KG1 (cell line): ENCODE results near the gene ALDH5A1.

Experiments used
- DNase-seq: peaks from one replicate; lab custom pipeline; 2025; lab: John Stamatoyannopoulos, UW

Gene ALDH5A1

GRCh38 chr6:24524805-24525204 lies 30.0 kb downstream of the ALDH5A1 start:
- DNase-seq: no peak

DNA sequence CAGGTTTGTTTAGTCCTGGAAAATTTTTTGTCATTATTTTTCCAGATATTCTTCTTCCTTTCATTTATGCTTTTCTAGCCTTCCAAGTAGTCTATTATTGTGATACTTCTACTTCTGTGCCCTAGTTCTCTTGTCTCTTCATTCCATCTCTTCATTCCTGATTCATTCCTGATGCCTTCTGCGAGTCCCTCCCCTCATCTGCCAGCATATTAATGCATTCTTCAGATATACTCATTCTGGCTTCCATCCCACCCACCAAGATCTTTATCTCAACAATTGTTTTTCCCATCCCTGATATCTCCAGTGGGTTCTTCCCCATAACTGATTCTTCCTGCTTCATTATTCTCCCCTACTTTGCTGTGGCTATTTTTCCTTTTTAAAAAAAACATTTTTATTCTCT lies 35.2 kb downstream of the ALDH5A1 start:
- DNase-seq: no peak

GRCh38 chr6:24534329-24534728 lies 39.6 kb downstream of the ALDH5A1 start:
- no peak for DNase-seq

GRCh38 chr6:24535210-24535609 lies 40.4 kb downstream of the ALDH5A1 start:
- DNase-seq: no peak

- DNase-seq: no peak
These were observed 41.7 kb downstream of the ALDH5A1 start for GRCh38 chr6:24536466-24536865.

GRCh38 chr6:24537082-24537699 lies 42.4 kb downstream of the ALDH5A1 start:
- DNase-seq: no peak

GRCh38 chr6:24537771-24538385 lies 43.1 kb downstream of the ALDH5A1 start:
- no peak for DNase-seq

DNA sequence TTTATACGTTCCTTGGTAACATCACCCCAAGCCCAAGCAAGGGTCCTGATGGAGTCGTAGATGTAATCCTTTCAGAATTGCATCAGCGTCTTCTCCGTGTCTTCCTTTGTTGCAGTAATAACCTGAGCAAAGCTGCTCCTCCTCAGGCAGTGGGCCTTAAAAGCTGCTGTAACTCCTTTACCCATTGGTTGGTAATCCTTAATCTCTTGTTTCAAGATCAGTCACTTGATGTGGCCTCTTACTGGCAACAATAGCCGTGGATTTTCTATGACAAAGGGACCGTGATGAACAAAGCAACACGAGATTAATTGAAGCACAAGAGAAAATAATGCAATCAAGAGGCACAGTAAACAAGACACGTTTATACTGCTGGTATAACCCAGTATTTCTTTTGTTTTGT lies 44.6 kb downstream of the ALDH5A1 start:
- no peak for DNase-seq

- no peak for DNase-seq
These were observed 45.4 kb downstream of the ALDH5A1 start for GRCh38 chr6:24540197-24540596.

DNA sequence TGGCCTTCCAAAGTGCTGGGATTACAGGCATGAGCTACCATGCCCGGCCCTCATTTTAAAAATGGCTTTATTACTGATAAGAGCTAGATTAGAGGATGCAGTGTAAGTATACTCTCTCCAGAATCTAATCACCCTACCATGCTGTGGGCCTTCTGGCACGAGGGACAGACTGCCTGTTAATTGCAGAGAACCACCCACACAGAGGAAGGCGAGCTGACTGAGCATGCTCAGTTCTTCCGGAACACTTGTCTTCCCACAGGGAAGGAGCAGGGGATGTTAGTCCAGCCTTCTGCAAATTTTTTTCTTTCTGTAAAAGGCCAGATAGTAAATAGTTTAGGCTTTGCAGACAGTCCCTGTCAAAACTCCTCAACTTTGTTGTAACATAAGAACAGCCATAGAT lies 48.9 kb downstream of the ALDH5A1 start:
- no peak for DNase-seq

DNA sequence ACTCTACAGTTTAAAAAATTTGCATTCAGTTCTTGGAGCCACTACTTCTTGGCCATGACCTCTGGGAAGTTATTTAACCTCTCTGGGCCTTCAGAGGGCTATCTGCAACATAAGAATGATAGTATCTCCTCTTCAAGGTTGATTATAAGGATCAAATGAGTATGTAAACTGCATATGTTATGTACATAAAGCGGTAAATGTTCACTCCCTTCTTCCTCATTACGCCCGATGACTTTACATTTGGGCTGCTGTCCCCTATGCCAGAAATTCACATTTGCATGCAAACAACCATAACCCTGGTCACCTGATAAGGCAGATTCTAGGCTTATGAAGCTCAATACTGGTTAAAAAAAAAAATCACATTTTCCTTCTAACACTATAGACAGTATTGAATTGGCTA lies 50.4 kb downstream of the ALDH5A1 start:
- DNase-seq: no peak

GRCh38 chr6:24545691-24546090 lies 50.9 kb downstream of the ALDH5A1 start:
- no peak for DNase-seq

DNA sequence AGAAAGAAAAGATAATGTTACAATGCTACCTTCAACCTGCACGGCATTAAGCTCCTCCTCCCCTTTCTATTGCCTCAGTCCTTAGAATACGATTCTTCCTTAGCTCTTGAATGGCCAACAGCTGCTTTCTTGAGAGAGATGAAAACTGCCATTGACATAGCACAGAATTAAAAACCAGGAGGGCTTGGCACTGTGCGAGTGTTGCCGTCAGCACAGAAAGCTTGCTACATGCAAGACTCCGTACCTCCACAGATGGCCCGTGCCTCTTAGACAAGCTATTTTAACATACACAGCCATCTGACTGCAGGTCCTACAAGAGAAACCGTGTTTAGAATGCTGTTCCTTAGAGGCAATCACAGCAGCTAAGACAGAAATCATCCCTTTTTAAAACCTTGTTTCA lies 51.7 kb downstream of the ALDH5A1 start:
- DNase-seq: no peak

DNA sequence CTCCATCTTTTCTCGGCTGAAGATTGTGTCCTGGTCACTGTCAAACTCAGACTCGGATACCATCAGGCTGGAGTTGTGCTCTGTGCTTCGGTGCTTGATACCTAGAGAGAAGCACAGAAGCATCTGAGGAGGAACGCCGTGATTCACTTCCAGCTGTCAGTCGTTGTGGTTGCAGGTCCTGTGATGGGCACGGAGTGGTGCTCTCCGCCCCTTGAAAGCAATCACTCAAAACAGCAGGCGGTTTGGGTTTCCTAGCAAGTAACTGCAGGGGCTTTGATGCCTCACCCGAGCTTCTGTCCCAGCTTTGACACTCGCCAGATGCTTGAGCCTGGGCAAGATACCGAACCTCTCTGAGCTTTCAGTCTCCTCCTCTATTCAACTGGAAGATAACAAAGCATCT lies 52.5 kb downstream of the ALDH5A1 start:
- no peak for DNase-seq

DNA sequence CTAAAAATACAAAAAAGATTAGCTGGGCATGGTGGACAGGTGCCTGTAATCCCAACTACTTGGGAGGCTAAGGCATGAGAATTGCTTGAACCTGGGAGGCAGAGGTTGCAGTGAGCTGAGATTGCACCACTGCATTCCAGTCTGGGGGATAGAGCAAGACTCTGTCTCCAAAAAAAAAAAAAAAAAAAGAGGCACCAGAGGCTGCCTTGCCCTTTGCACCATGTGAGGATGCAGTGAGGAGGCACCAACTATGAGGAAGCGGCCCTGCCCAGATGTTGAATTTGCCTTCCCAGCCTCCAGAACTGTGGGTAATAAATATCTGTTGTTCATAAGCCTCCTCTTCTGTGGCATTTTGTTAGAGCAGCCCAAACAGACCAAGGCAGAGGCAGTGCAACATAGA lies 54.4 kb downstream of the ALDH5A1 start:
- no peak for DNase-seq

DNA sequence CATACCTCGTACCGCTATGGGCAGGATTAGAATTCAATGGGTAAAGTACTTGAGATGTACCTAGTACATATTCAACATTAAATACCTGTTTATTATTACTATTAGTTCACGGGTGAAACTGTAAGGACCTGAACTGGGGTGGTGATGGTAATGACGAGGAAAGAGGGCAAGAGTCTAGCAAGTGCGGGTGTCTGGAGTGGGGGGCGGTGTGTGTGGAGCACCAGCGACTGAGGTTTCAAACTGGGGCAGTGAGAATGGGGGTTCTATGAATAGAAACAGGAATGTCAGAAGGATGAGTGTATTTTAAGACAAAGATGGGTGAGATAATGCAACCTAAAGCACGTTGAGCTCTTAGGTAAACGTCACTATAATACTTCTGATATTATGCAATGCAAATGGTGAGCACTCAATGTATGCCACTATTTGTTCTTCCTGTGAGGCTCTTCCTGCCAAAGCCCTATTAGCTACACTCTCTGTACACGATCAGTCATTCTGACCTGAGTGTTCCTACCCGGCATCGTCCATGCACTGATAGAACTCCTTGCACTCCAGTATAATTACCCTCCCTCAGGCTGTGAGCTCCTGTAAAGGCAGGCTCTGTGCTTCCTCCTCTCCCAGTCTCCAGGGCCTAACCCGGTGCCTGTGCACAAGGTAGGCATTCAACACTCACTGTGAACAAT lies 55.0 kb downstream of the ALDH5A1 start:
- DNase-seq: no peak

DNA sequence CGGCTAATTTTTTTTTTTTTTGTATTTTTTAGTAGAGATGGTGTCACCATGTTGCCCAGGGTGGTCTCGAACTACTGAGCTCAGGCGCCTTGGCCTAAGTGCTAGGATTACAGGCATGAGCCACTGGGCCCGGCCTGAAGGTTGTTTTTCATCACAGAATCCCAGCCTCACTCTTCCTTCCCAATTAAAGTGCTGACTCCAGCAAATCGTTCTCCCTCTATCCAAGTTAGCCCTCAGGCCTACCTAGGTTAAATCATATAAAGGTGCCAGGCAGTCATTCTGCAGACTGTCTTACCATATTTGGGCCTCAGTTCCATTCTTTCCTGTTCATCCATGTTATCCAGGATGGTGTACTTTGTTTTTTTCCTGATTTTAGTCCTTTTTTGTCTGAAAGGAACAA lies 56.4 kb downstream of the ALDH5A1 start:
- no peak for DNase-seq

- no peak for DNase-seq
These were observed 59.7 kb downstream of the ALDH5A1 start for GRCh38 chr6:24554474-24554873.

DNA sequence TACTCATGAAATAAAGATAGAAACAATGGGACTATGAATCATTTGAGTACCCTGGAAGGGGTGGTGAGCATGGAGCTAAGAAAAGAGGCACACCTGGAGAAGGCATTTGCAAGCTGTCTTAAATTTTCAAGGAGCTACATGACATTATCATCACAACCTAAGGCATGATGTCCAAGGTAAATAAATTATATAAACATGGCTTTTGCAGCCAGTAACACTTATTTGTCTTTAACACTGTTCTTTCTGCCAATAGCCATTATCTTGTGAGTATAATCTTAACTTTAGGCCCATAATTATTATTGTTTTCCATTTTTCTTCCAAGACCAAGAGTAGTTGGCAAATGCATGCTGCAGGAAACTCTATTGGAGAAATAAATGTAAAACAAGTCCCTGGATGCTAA lies 63.7 kb downstream of the ALDH5A1 start:
- no peak for DNase-seq

GRCh38 chr6:24564081-24564480 lies 69.3 kb downstream of the ALDH5A1 start:
- DNase-seq: no peak

GRCh38 chr6:24565196-24565595 lies 70.4 kb downstream of the ALDH5A1 start:
- no peak for DNase-seq

- DNase-seq: no peak
These were observed 71.4 kb downstream of the ALDH5A1 start for GRCh38 chr6:24566020-24566767.

DNA sequence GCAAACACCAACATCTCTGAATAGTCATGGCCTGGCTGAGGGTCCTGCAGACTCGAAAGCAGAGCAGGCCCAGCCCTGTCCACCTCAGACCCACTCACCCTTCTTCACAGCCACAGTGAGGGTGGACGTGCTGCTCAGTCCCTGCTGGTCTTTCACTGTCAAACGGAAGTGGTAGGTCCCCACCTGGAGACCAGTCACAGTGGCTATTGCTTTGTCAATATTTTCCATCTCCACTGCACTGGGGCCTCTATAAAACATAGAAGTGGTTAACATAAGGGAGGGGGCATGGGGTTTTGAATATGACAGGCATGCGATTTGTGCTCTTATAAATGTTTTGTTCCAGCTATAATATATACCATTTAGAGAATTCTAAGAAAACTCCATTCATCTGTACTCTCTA lies 73.9 kb downstream of the ALDH5A1 start:
- no peak for DNase-seq
